Activated CD4-positive, alpha-beta T cell treated with anti-CD3 and anti-CD28 coated beads for 36 hours (primary cell): ENCODE results near the gene ZNF618. TPM values are rescaled to one million over a fixed set of nuclear protein-coding genes. Genes with fewer than 3 reads are reported as not detected.

ENCODE experiments used
- ATAC-seq: fragments of 200-7000 bp; cut with Tn5 transposase; one replicate; pipeline ENCODE4 v1.10.0; 2021; ENCODE audit warnings: mild to moderate bottlenecking, moderate library complexity
- CTCF ChIA-PET: fragments of 350-600 bp; sonication (Branson Sonifier 250); formaldehyde crosslinking; loops from one replicate; lab custom pipeline; 2021; ENCODE audit warnings: antibody characterized with exemption; lab: Charles Lee
- POLR2A ChIA-PET: fragments of 350-600 bp; sonication (Branson Sonifier 250); formaldehyde crosslinking; loops from one replicate; lab custom pipeline; 2021; ENCODE audit warnings: antibody characterized with exemption, inconsistent platforms; lab: Charles Lee
- DNase-seq: peaks from one replicate; pipeline ENCODE4 v3.0.0-alpha.2; 2020
- H3K27ac Mint-ChIP-seq: one replicate; pipeline ENCODE4 v1.8.0; 2021; ENCODE audit warnings: mixed read lengths
- H3K27me3 Mint-ChIP-seq: one replicate; pipeline ENCODE4 v1.8.0; 2021; ENCODE audit warnings: mixed read lengths
- H3K36me3 Mint-ChIP-seq: one replicate; pipeline ENCODE4 v1.8.0; 2021; ENCODE audit warnings: low read depth, mixed read lengths
- H3K4me1 Mint-ChIP-seq: one replicate; pipeline ENCODE4 v1.8.0; 2021; ENCODE audit warnings: mixed read lengths
- H3K4me3 Mint-ChIP-seq: one replicate; pipeline ENCODE4 v1.8.0; 2021; ENCODE audit warnings: mild to moderate bottlenecking, moderate library complexity, mixed read lengths
- H3K9me3 Mint-ChIP-seq: one replicate; pipeline ENCODE4 v1.8.0; 2021; ENCODE audit warnings: low read depth, mixed read lengths
- intact Hi-C, 2 experiments: fragments of 100-400 bp; cut with DNase I in 1 of 2; cut with micrococcal nuclease in 1 of 2; formaldehyde crosslinking; loops; one replicate each; pipeline versions ENCODE4 v1.14.2 to v1.15.1; 2022 to 2024; cut with DNase I, micrococcal nuclease
- total RNA-seq, 2 experiments: library from RNA; stranded (reverse); gene quantifications; one replicate each; pipeline ENCODE4 v1.2.3, GENCODE V29; 2021

ZNF618 gene
- under 1 TPM; 0.11 TPM for total RNA-seq

- DNase-seq (peak; percentile 50), ATAC-seq (peak; percentile 69)
- Mint-ChIP-seq H3K36me3 (no peaks in the 10 kb centered on the region), H3K27ac (peak within 1 kb of the TSS; percentile 75), H3K9me3 (no peaks in the 10 kb centered on the region), H3K27me3 (peaks cover 17% of the 10 kb centered on the region), H3K4me1 (peaks cover 5% of the 10 kb centered on the region), H3K4me3 (peak within 1 kb of the TSS; percentile 85)
- ChIA-PET CTCF (interaction anchor here (0.6 to 1.4 kb wide), 8 partner anchors 15 to 192 kb away, joined by 3 to 5 read pairs (median 3); no protein-coding TSS in a partner anchor), POLR2A (no interaction called here)
- intact Hi-C loops, result loop anchor here (1.0 to 2.0 kb wide), 3 partner anchors 69 to 194 kb away; no protein-coding TSS in a partner anchor
Measured at GRCh38 chr9:113876151-113876992, at the start of gene ZNF618. TSS of gene ZNF618 (plus strand) at chr9:113876309. CDS start at chr9:113876381, 72 bp downstream.

- H3K36me3 Mint-ChIP-seq, result no peaks in the 10 kb centered on the region
- ChIA-PET POLR2A (no interaction called here), CTCF (interaction anchor here (0.5 to 1.1 kb wide), 3 partner anchors 20 to 69 kb away, joined by 3 to 4 read pairs (median 3); partner anchors contain the start of gene ZNF618)
- no peak overlapping the region for H3K27ac Mint-ChIP-seq
- no peak overlapping the region for H3K4me3 Mint-ChIP-seq
- intact Hi-C loops, result no loop called here
- ATAC-seq, result no peak
- peaks cover 6% of the 10 kb centered on the region for H3K9me3 Mint-ChIP-seq
- H3K4me1 Mint-ChIP-seq, result no peaks in the 10 kb centered on the region
- H3K27me3 Mint-ChIP-seq, result peaks cover 10% of the 10 kb centered on the region
- no peak for DNase-seq
Measured at GRCh38 chr9:113828221-113828620, 47.9 kb upstream of the ZNF618 start.

GRCh38 chr9:113837334-113837733 lies 38.8 kb upstream of the ZNF618 start:
- no peaks in the 10 kb centered on the region for H3K36me3 Mint-ChIP-seq
- ATAC-seq (no peak), DNase-seq (no peak)
- no peaks in the 10 kb centered on the region for H3K4me1 Mint-ChIP-seq
- H3K27me3 Mint-ChIP-seq, result peaks cover 7% of the 10 kb centered on the region
- peaks cover 7% of the 10 kb centered on the region for H3K9me3 Mint-ChIP-seq
- ChIA-PET CTCF (no interaction called here), POLR2A (no interaction called here)
- no peak overlapping the region for H3K27ac Mint-ChIP-seq
- intact Hi-C loops, result no loop called here
- H3K4me3 Mint-ChIP-seq, result no peak overlapping the region

DNA sequence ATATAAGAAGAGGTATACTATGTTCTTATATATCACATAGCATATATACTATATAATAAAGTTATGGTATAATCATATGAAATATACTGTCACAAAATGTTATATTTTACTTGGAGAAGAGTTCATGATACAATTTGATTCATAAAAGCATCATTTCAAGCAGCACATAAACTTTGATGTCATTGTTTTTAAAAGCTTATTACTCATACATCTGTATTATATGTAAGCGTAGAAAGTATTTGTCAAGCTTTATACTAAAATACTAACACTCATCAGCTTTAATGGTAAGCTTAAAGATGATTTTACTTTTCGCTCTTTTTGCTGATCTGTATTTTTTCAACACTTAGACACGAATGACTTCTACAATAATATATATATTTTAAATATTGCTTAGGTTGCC lies 34.0 kb upstream of the ZNF618 start:
- Mint-ChIP-seq H3K36me3 (peaks cover 2% of the 10 kb centered on the region), H3K27ac (no peak overlapping the region), H3K4me3 (no peak overlapping the region), H3K27me3 (peaks cover 2% of the 10 kb centered on the region), H3K4me1 (no peaks in the 10 kb centered on the region), H3K9me3 (peaks cover 8% of the 10 kb centered on the region)
- POLR2A ChIA-PET, result no interaction called here
- CTCF ChIA-PET, result no interaction called here
- intact Hi-C loops, result no loop called here
- ATAC-seq (no peak), DNase-seq (no peak)

DNA sequence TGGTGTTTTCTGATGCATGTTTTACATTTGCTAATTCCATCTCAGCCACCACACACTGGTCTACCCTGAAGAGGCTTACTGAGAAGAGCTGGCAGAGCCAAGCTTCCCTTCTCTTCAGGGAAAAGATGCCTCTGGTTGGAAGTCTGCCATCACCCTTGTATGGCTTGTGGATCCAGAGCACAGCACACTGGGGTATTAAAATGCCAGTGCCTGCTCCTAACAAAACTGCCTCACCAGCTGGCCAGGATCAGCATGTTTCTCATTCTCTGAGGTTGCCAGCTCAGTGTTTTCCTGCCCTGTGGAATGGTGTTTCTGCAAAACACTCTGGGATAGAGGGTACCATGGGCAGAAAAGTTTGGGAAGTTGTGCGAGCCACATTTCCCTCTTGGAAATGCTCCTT lies 31.6 kb upstream of the ZNF618 start:
- H3K9me3 Mint-ChIP-seq, result peaks cover 8% of the 10 kb centered on the region
- no peaks in the 10 kb centered on the region for H3K4me1 Mint-ChIP-seq
- DNase-seq (no peak), ATAC-seq (no peak)
- H3K4me3 Mint-ChIP-seq, result no peak overlapping the region
- H3K27me3 Mint-ChIP-seq, result peaks cover 2% of the 10 kb centered on the region
- H3K36me3 Mint-ChIP-seq, result peaks cover 2% of the 10 kb centered on the region
- ChIA-PET CTCF (interaction anchor here (0.8 kb wide), 1 partner anchor 390 kb away, joined by 4 read pairs; no protein-coding TSS in a partner anchor), POLR2A (no interaction called here)
- no peak overlapping the region for H3K27ac Mint-ChIP-seq
- intact Hi-C loops, result no loop called here

DNA sequence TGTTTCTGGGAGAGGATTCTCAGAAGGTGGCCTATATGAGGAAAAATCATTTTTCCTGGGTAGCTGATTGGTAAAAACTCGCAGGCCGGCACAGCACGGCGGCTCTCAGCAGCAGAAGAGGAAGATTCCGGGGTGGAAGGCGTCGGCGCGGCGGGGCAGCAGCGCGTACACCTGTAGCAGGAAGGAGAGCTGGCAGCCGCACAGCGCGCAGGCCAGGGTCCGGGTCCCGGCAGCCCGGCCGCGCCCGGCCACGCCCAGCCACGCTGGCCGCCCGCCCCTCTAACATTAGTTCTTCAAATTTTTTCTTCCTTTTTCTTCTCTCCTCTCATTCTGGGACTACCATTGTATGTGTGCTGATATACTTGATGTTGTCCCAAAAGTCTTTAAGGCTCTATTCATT lies 24.8 kb upstream of the ZNF618 start:
- peaks cover 18% of the 10 kb centered on the region for H3K9me3 Mint-ChIP-seq
- no peak overlapping the region for H3K27ac Mint-ChIP-seq
- no peak overlapping the region for H3K4me3 Mint-ChIP-seq
- CTCF ChIA-PET, result no interaction called here
- POLR2A ChIA-PET, result no interaction called here
- H3K4me1 Mint-ChIP-seq, result peaks cover 7% of the 10 kb centered on the region
- intact Hi-C loops, result loop anchor here in 1 of 2 experiments (5.0 kb wide), 1 partner anchor 229 kb away; no protein-coding TSS in a partner anchor
- H3K27me3 Mint-ChIP-seq, result peaks cover 9% of the 10 kb centered on the region
- peaks cover 2% of the 10 kb centered on the region for H3K36me3 Mint-ChIP-seq
- DNase-seq (no peak), ATAC-seq (no peak)

DNA sequence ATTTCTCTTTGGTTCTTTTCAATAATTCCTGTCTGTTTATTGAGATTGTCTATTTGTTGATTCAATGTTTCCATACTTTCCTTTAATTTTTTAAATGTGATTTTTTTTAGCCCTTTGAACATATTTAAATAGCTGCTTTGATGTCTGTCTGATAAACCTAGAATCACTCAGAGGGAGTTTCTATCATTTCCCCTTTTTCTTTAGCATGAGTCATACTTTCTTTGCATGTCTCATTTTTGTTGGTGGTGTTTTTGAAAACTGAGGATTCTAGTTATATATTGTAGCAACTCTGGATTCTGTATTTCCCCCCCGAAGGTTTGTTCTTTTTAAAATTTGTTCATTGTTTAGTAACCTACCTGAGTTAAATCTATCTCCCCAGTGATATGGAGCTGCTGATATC lies 24.2 kb upstream of the ZNF618 start:
- peaks cover 15% of the 10 kb centered on the region for H3K9me3 Mint-ChIP-seq
- intact Hi-C loops, result loop anchor here in 1 of 2 experiments (5.0 kb wide), 1 partner anchor 230 kb away; no protein-coding TSS in a partner anchor
- H3K27ac Mint-ChIP-seq, result no peak overlapping the region
- POLR2A ChIA-PET, result no interaction called here
- H3K4me1 Mint-ChIP-seq, result peaks cover 7% of the 10 kb centered on the region
- peaks cover 9% of the 10 kb centered on the region for H3K27me3 Mint-ChIP-seq
- CTCF ChIA-PET, result no interaction called here
- ATAC-seq (peak; percentile 42), DNase-seq (no peak)
- no peak overlapping the region for H3K4me3 Mint-ChIP-seq
- H3K36me3 Mint-ChIP-seq, result peaks cover 2% of the 10 kb centered on the region

GRCh38 chr9:113853333-113853732 lies 22.8 kb upstream of the ZNF618 start:
- no peak overlapping the region for H3K4me3 Mint-ChIP-seq
- ChIA-PET POLR2A (no interaction called here), CTCF (interaction anchor here (0.7 kb wide), 1 partner anchor 18 kb away, joined by 5 read pairs; no protein-coding TSS in a partner anchor)
- peaks cover 7% of the 10 kb centered on the region for H3K4me1 Mint-ChIP-seq
- no peak overlapping the region for H3K27ac Mint-ChIP-seq
- ATAC-seq, result no peak
- no peak for DNase-seq
- H3K9me3 Mint-ChIP-seq, result peaks cover 13% of the 10 kb centered on the region
- intact Hi-C loops, result loop anchor here in 1 of 2 experiments (5.0 kb wide), 1 partner anchor 231 kb away; no protein-coding TSS in a partner anchor
- H3K36me3 Mint-ChIP-seq, result peaks cover 2% of the 10 kb centered on the region
- peaks cover 9% of the 10 kb centered on the region for H3K27me3 Mint-ChIP-seq

DNA sequence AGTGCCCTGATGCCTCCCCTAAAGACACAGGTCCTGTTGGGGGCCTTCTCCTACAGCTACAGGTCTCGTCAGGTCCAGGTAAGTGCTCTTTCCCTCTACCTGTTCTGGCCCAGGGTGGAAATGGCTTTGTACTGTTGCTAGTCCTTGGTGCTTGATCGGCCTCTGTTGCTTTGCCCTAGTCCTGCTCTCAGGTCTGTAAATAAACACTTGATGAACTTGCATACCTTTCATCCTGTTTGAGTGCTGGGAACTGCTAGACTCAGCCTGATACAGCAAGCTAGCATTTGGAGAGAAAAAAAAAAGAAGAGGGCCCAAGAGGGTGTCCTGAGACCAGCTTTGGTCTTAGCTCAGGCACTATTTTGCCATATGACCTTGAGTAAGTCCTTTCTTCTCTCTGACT lies 21.8 kb upstream of the ZNF618 start:
- peaks cover 7% of the 10 kb centered on the region for H3K4me1 Mint-ChIP-seq
- peaks cover 2% of the 10 kb centered on the region for H3K36me3 Mint-ChIP-seq
- no peak for ATAC-seq
- intact Hi-C loops, result loop anchor here in 1 of 2 experiments (5.0 kb wide), 1 partner anchor 232 kb away; no protein-coding TSS in a partner anchor
- peaks cover 13% of the 10 kb centered on the region for H3K9me3 Mint-ChIP-seq
- peaks cover 9% of the 10 kb centered on the region for H3K27me3 Mint-ChIP-seq
- CTCF ChIA-PET, result no interaction called here
- POLR2A ChIA-PET, result no interaction called here
- no peak overlapping the region for H3K27ac Mint-ChIP-seq
- H3K4me3 Mint-ChIP-seq, result no peak overlapping the region
- no peak for DNase-seq

DNA sequence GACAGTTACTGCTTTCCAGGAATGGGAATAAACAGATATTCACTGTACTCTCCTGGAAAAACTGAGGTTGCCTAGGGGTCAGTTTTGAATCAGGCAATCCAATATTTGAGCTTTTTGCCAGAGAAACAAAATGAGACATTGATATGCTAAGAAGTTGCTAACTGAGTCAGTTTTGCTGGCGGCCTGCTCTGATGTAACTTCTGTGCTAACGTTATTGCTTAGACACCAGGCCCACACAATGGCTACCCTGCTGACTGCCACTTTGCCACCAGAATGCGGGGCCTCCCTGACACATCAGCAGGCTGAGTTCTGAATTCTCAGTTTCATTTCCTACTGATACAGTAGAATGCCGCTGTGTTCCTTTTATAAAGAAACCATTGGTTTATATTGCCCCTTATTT lies 18.2 kb upstream of the ZNF618 start:
- peak; percentile 54 for DNase-seq
- intact Hi-C loops, result no loop called here

GRCh38 chr9:113858282-113858681 lies 17.8 kb upstream of the ZNF618 start:
- Mint-ChIP-seq H3K4me3 (no peak overlapping the region), H3K4me1 (no peaks in the 10 kb centered on the region), H3K9me3 (no peaks in the 10 kb centered on the region), H3K27me3 (peaks cover 20% of the 10 kb centered on the region), H3K27ac (no peak overlapping the region), H3K36me3 (no peaks in the 10 kb centered on the region)
- POLR2A ChIA-PET, result no interaction called here
- intact Hi-C loops, result no loop called here
- peak; percentile 30 for ATAC-seq
- no peak for DNase-seq
- CTCF ChIA-PET, result interaction anchor here (0.6 to 1.1 kb wide), 3 partner anchors 19 to 902 kb away, joined by 3 read pairs; no protein-coding TSS in a partner anchor

More for the DNA sequence above, 18.2 kb upstream of the ZNF618 start:
- no peak overlapping the region for H3K4me3 Mint-ChIP-seq
- ChIA-PET POLR2A (no interaction called here), CTCF (interaction anchor here (0.6 to 1.1 kb wide), 3 partner anchors 19 to 901 kb away, joined by 3 read pairs; no protein-coding TSS in a partner anchor)
- H3K27ac Mint-ChIP-seq, result no peak overlapping the region
- H3K27me3 Mint-ChIP-seq, result peaks cover 24% of the 10 kb centered on the region
- H3K9me3 Mint-ChIP-seq, result no peaks in the 10 kb centered on the region
- H3K36me3 Mint-ChIP-seq, result no peaks in the 10 kb centered on the region
- peak; percentile 76 for ATAC-seq
- H3K4me1 Mint-ChIP-seq, result no peaks in the 10 kb centered on the region
